BE2C (cell line): ENCODE data around the gene STMN3.

Source experiments
- DNase-seq: peaks from one replicate; pipeline ENCODE4 v3.0.0-alpha.2; 2020
- H3K27me3 ChIP-seq: fragments of 250-450 bp; sonication (Bioruptor Pico); 2 replicates; pipeline ENCODE4 v1.5.1; 2020; ENCODE audit warnings: mild to moderate bottlenecking
- H3K36me3 ChIP-seq: fragments of 250-450 bp; sonication (Bioruptor Pico); 2 replicates; pipeline ENCODE4 v1.5.1; 2020; ENCODE audit warnings: mild to moderate bottlenecking
- H3K4me1 ChIP-seq: fragments of 250-450 bp; sonication (Bioruptor Pico); 2 replicates; pipeline ENCODE4 v1.5.1; 2020
- H3K4me3 ChIP-seq: 2 replicates; pipeline ENCODE4 v1.5.1; 2011; ENCODE audit warnings: low read depth, low read length
- H3K9me3 ChIP-seq: fragments of 250-450 bp; sonication (Bioruptor Pico); 2 replicates; pipeline ENCODE4 v1.5.1; 2020
- CTCF ChIP-seq: IDR thresholded peaks from 2 replicates; pipeline ENCODE4 v1.5.1; 2012; ENCODE audit warnings: mild to moderate bottlenecking, low read depth, low read length

Gene STMN3

GRCh38 chr20:63590218-63591146 lies 62.7 kb downstream of the STMN3 start:
- Histone ChIP-seq H3K4me3 (no peak overlapping the region), H3K27me3 (no peaks in the 10 kb centered on the region), H3K4me1 (no peaks in the 10 kb centered on the region; the same call in 1 of the 2 replicates), H3K36me3 (peaks cover 37% of the 10 kb centered on the region), H3K9me3 (no peaks in the 10 kb centered on the region)
- no peak for DNase-seq
- no peak for TF ChIP-seq CTCF
